ENCODE measurements around the gene FTSJ3.

DNA sequence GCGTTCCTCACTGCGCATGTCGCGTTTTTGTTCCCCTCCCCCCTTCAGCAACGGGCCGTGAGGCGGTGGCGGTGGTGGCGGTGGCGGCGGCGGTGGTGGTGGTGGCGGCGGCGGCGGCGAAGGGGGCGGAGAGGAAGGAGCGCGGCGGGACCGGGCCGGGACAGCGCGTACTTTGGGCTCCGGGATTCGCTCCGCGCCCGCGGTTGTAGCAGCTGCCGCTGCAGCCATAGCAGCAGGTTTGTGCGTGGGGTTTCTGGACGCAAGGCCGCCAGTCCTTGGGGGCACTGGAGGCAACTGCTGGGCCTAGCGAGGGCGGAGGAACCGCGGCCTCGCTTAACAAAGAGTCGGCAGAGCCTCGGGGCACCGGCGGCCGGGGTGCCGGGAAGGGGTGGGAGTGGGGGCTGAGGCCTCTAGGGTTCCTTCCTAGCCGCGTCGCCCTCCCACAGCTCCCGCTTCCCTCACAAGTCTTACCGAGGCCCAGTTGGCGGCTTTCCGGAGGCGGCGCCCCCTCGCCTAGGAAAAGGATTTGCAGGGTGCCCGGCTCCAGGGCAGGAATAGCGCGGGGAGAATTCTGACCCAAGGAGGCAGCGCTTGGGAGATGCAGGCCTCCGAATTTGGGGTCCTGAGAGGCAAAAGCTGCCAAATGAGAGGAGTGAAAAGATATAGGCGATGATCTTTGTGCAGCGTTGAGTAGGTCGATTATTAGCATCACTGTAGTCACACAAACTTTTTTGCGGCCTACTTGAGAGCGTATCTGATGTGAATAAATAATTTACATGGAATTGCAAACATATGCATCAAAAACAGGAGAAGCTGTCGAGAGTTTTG lies 53.1 kb downstream of the FTSJ3 start, which contains the start of gene DDX42:
- TF ChIP-seq, protein P1, sequence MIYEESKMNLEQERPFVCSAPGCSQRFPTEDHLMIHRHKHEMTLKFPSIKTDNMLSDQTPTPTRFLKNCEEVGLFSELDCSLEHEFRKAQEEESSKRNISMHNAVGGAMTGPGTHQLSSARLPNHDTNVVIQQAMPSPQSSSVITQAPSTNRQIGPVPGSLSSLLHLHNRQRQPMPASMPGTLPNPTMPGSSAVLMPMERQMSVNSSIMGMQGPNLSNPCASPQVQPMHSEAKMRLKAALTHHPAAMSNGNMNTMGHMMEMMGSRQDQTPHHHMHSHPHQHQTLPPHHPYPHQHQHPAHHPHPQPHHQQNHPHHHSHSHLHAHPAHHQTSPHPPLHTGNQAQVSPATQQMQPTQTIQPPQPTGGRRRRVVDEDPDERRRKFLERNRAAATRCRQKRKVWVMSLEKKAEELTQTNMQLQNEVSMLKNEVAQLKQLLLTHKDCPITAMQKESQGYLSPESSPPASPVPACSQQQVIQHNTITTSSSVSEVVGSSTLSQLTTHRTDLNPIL (CRISPR knock-in tag; IDR thresholded peaks at IDR 0.05; ENCODE audit: low read depth), result no peak
- TF ChIP-seq ZNF8 (CRISPR knock-in tag; IDR thresholded peaks at IDR 0.05) (no peak), OSR1 (CRISPR knock-in tag; IDR thresholded peaks at IDR 0.05) (no peak), RARB (CRISPR knock-in tag; IDR thresholded peaks at IDR 0.05) (no peak)

Measured in SK-N-SH treated with all-trans-retinoic acid at 6 μM for 48 hours (cell line).